ENCODE measurements around the gene KIF13A. TPM values are rescaled to one million over a fixed set of nuclear protein-coding genes. Genes with fewer than 3 reads are reported as not detected.
"Not testable (repeated sequence)": the region's sequence is repeated elsewhere in the genome, so short reads cannot be mapped to it uniquely, and the experiment has no call there.

Gene KIF13A
- total and polyA plus RNA-seq, 4 donors, result 4.3 to 28.1 (median 10.6) TPM

GRCh38 chr6:17737704-17738252 lies 249.7 kb downstream of the KIF13A start:
- Histone ChIP-seq H3K9ac (ENCODE audit: low read depth in 1 of 2, low read length in 2 of 2) (no peak overlapping the region), H3K27me3 (ENCODE audit: control insufficient read depth in 4 of 4, insufficient read depth in 4 of 4, low read length in 3 of 4) (no peaks in the 10 kb centered on the region), H3K36me3 (ENCODE audit: control insufficient read depth in 4 of 4, insufficient read depth in 3 of 4, low read depth in 1 of 4, low read length in 3 of 4) (no peaks in the 10 kb centered on the region), H3K4me1 (ENCODE audit: control insufficient read depth in 4 of 4, insufficient read depth in 4 of 4, low read length in 3 of 4) (no peaks in the 10 kb centered on the region), H3K4me3 (ENCODE audit: low read depth in 1 of 3, low read length in 3 of 3) (no peak overlapping the region), H3K9me3 (ENCODE audit: control insufficient read depth in 4 of 4, low read length in 3 of 4) (peaks cover 0 to 10% (median 3%) of the 10 kb centered on the region in 4 donors), H3K27ac (ENCODE audit: low read depth in 1 of 2, low read length in 2 of 2) (no peak overlapping the region)
- no peak for DNase-seq (ENCODE audit: low spot score)
- no peak for TF ChIP-seq ZBTB33 (IDR thresholded peaks at IDR 0.05)
- TF ChIP-seq NR2F2 (IDR thresholded peaks at IDR 0.05), result no peak
- TF ChIP-seq TAF1 (conservative IDR thresholded peaks at IDR 0.05), result no peak
- 96% methylated on average over 1 of the region's 1 CpG for WGBS

GRCh38 chr6:17735311-17735710 lies 252.1 kb downstream of the KIF13A start:
- not testable (repeated sequence) for H3K9me3 ChIP-seq (ENCODE audit: control insufficient read depth in 4 of 4, low read length in 3 of 4); H3K27ac ChIP-seq (ENCODE audit: low read depth in 1 of 2, low read length in 2 of 2); H3K36me3 ChIP-seq (ENCODE audit: control insufficient read depth in 4 of 4, insufficient read depth in 3 of 4, low read depth in 1 of 4, low read length in 3 of 4); H3K27me3 ChIP-seq (ENCODE audit: control insufficient read depth in 4 of 4, insufficient read depth in 4 of 4, low read length in 3 of 4); H3K9ac ChIP-seq (ENCODE audit: low read depth in 1 of 2, low read length in 2 of 2); H3K4me1 ChIP-seq (ENCODE audit: control insufficient read depth in 4 of 4, insufficient read depth in 4 of 4, low read length in 3 of 4); H3K4me3 ChIP-seq (ENCODE audit: low read depth in 1 of 3, low read length in 3 of 3); DNase-seq (ENCODE audit: low spot score)
- 96% methylated on average over 19 of the region's 27 CpGs for WGBS

- Histone ChIP-seq H3K27me3 (ENCODE audit: control insufficient read depth in 4 of 4, insufficient read depth in 4 of 4, low read length in 3 of 4) (no peaks in the 10 kb centered on the region), H3K4me3 (ENCODE audit: low read depth in 1 of 3, low read length in 3 of 3) (no peak overlapping the region), H3K9me3 (ENCODE audit: control insufficient read depth in 4 of 4, low read length in 3 of 4) (no peaks in the 10 kb centered on the region), H3K36me3 (ENCODE audit: control insufficient read depth in 4 of 4, insufficient read depth in 3 of 4, low read depth in 1 of 4, low read length in 3 of 4) (no peaks in the 10 kb centered on the region), H3K4me1 (ENCODE audit: control insufficient read depth in 4 of 4, insufficient read depth in 4 of 4, low read length in 3 of 4) (no peaks in the 10 kb centered on the region), H3K27ac (ENCODE audit: low read depth in 1 of 2, low read length in 2 of 2) (no peak overlapping the region), H3K9ac (ENCODE audit: low read depth in 1 of 2, low read length in 2 of 2) (no peak overlapping the region)
- DNase-seq (ENCODE audit: low spot score), result no peak
- TF ChIP-seq RAD21 (IDR thresholded peaks at IDR 0.05) (no peak), SP1 (IDR thresholded peaks at IDR 0.05) (no peak), FOXA1 (IDR thresholded peaks at IDR 0.05) (no peak), REST (IDR thresholded peaks at IDR 0.05) (no peak), TAF1 (conservative IDR thresholded peaks at IDR 0.05) (no peak), ATF3 (IDR thresholded peaks at IDR 0.05) (no peak), HNF4A (conservative IDR thresholded peaks at IDR 0.05) (no peak), HNF4G (IDR thresholded peaks at IDR 0.05) (no peak), ZBTB33 (IDR thresholded peaks at IDR 0.05) (no peak), JUND (IDR thresholded peaks at IDR 0.05) (no peak), GABPA (IDR thresholded peaks at IDR 0.05 in 1 of 2, conservative IDR thresholded peaks at IDR 0.05 in 1 of 2) (no peak), MAX (IDR thresholded peaks at IDR 0.05) (no peak), FOXA2 (IDR thresholded peaks at IDR 0.05) (no peak), YY1 (IDR thresholded peaks at IDR 0.05) (no peak), NR2F2 (IDR thresholded peaks at IDR 0.05) (no peak), CTCF (IDR thresholded peaks at IDR 0.05; ENCODE audit: low read depth, low read length, missing input control) (no peak), EGR1 (IDR thresholded peaks at IDR 0.05; ENCODE audit: low read depth in 2 of 2) (no peak), RXRA (IDR thresholded peaks at IDR 0.05) (no peak)
- 78% methylated on average over 6 of the region's 6 CpGs for WGBS
Measured at GRCh38 chr6:17730078-17730704, 257.2 kb downstream of the KIF13A start.
